Measurements from ENCODE around the gene ENO1.
"Not testable (repeated sequence)": the region's sequence is repeated elsewhere in the genome, so short reads cannot be mapped to it uniquely, and the experiment has no call there.

ENO1 gene

GRCh38 chr1:8878448-8878697 is at the start of gene ENO1:
Gene ENO1, minus strand, starts transcription at chr1:8878686. Its CDS starts 3,778 bp downstream, at chr1:8874908.
- DNase-seq = no peak

GRCh38 chr1:8926707-8927694 is 48.5 kb upstream of the ENO1 start:
- DNase-seq = no peak

- no peak for DNase-seq
Observed at GRCh38 chr1:8925960-8926359, 47.5 kb upstream of the ENO1 start.

- no peak for DNase-seq
Observed at GRCh38 chr1:8925406-8925805, 46.9 kb upstream of the ENO1 start.

GRCh38 chr1:8922962-8923361 is 44.5 kb upstream of the ENO1 start:
- no peak for DNase-seq

- not testable (repeated sequence) for DNase-seq
Observed at GRCh38 chr1:8917536-8917935, 39.0 kb upstream of the ENO1 start.

- DNase-seq = no peak
Observed at GRCh38 chr1:8915446-8915845, 37.0 kb upstream of the ENO1 start.

GRCh38 chr1:8914466-8914865 is 36.0 kb upstream of the ENO1 start:
- no peak for DNase-seq

- DNase-seq = no peak
Observed at GRCh38 chr1:8913457-8913856, 35.0 kb upstream of the ENO1 start.

- DNase-seq = no peak
Observed at GRCh38 chr1:8911416-8912309, 33.2 kb upstream of the ENO1 start.

GRCh38 chr1:8910914-8911313 is 32.4 kb upstream of the ENO1 start:
- DNase-seq = no peak

GRCh38 chr1:8910331-8910730 is 31.8 kb upstream of the ENO1 start:
- DNase-seq = no peak

GRCh38 chr1:8908388-8909151 is 30.1 kb upstream of the ENO1 start:
- DNase-seq = no peak

GRCh38 chr1:8905582-8906191 is 27.2 kb upstream of the ENO1 start:
- DNase-seq = no peak

GRCh38 chr1:8903908-8904650 is 25.6 kb upstream of the ENO1 start:
- DNase-seq = no peak

- no peak for DNase-seq
Observed at GRCh38 chr1:8903410-8903809, 24.9 kb upstream of the ENO1 start.

GRCh38 chr1:8902765-8903164 is 24.3 kb upstream of the ENO1 start:
- DNase-seq = no peak

- not testable (repeated sequence) for DNase-seq
Observed at GRCh38 chr1:8900684-8901083, 22.2 kb upstream of the ENO1 start.

GRCh38 chr1:8899046-8899445 is 20.6 kb upstream of the ENO1 start:
- DNase-seq = no peak

GRCh38 chr1:8898418-8898817 is 19.9 kb upstream of the ENO1 start:
- DNase-seq = not testable (repeated sequence)

GRCh38 chr1:8897505-8897904 is 19.0 kb upstream of the ENO1 start:
- not testable (repeated sequence) for DNase-seq

GRCh38 chr1:8896775-8897174 is 18.3 kb upstream of the ENO1 start:
- DNase-seq = not testable (repeated sequence)
